ENCODE data around the gene SSTR3.

- no peak for TF ChIP-seq CTCF (IDR thresholded peaks at IDR 0.05; ENCODE audit: low read length)
- no peak for TF ChIP-seq EZH2 (IDR thresholded peaks at IDR 0.05; ENCODE audit: borderline replicate concordance, low read length)
Measured at GRCh38 chr22:37171662-37172061, 40.6 kb downstream of the SSTR3 start.
